NB4 (cell line): ENCODE data around the gene ARHGEF37.
"Not testable (repeated sequence)": the region's sequence is repeated elsewhere in the genome, so short reads cannot be mapped to it uniquely, and the experiment has no call there.

Source experiments
- DNase-seq: peaks from one replicate; pipeline ENCODE4 v3.0.0; 2010; ENCODE audit warnings: low read depth
- H3K4me3 ChIP-seq: one replicate; pipeline ENCODE4 v1.5.1; 2011; ENCODE audit warnings: mild to moderate bottlenecking, low read depth, low read length, moderate library complexity
- CTCF ChIP-seq: IDR thresholded peaks from one replicate; pipeline ENCODE4 v1.5.1; 2012; ENCODE audit warnings: low read depth, low read length
- MAX ChIP-seq: IDR thresholded peaks from 2 replicates; pipeline ENCODE4 v1.6.1; 2011; ENCODE audit warnings: low read depth, low read length
- MYC ChIP-seq: IDR thresholded peaks from 2 replicates; pipeline ENCODE4 v1.6.1; 2011; ENCODE audit warnings: low read depth, low read length
- POLR2A ChIP-seq: IDR thresholded peaks from 2 replicates; pipeline ENCODE4 v1.6.1; 2011; ENCODE audit warnings: mild to moderate bottlenecking; ENCODE audit not compliant: insufficient read length; ENCODE audit errors: extremely low read depth

ARHGEF37 gene

GRCh38 chr5:149665416-149666175 is 84.3 kb downstream of the ARHGEF37 start:
- DNase-seq: no peak
- TF ChIP-seq POLR2A (no peak), MYC (no peak), MAX (no peak), CTCF (no peak)
- H3K4me3 ChIP-seq: no peak overlapping the region

GRCh38 chr5:149666212-149666852 is 85.0 kb downstream of the ARHGEF37 start:
- peak; percentile 78 for DNase-seq
- TF ChIP-seq POLR2A (no peak), CTCF (no peak), MYC (no peak), MAX (no peak)
- H3K4me3 ChIP-seq: no peak overlapping the region

GRCh38 chr5:149667084-149667828 is 86.0 kb downstream of the ARHGEF37 start:
- peak; percentile 62 for DNase-seq
- no peak for TF ChIP-seq MAX
- peak; percentile 77 for TF ChIP-seq CTCF
- no peak overlapping the region for H3K4me3 ChIP-seq

- H3K4me3 ChIP-seq: no peak overlapping the region
- no peak for TF ChIP-seq MAX
- no peak for TF ChIP-seq CTCF
- no peak for TF ChIP-seq POLR2A
- no peak for TF ChIP-seq MYC
- DNase-seq: no peak
These were observed 86.6 kb downstream of the ARHGEF37 start for GRCh38 chr5:149667829-149668330.

GRCh38 chr5:149669273-149669672 is 88.0 kb downstream of the ARHGEF37 start:
- not testable (repeated sequence) for DNase-seq, H3K4me3 ChIP-seq

GRCh38 chr5:149671544-149671943 is 90.2 kb downstream of the ARHGEF37 start:
- no peak overlapping the region for H3K4me3 ChIP-seq
- DNase-seq: no peak
- TF ChIP-seq MYC (no peak), CTCF (no peak), POLR2A (no peak), MAX (no peak)
